Duodenal mucosa (tissue), 2 donors: ENCODE results near the gene CLRN3.
A peak's percentile ranks its signal among the peaks of the same experiment; 100 is the strongest.

ENCODE experiments used
- H3K27ac ChIP-seq: one replicate; pipeline ENCODE4 v1.7.0; 2013; ENCODE audit warnings: low read depth, low read length
- H3K27me3 ChIP-seq, 2 donors: one replicate each; pipeline ENCODE4 v1.7.0; 2013; ENCODE audit warnings: low read length in 2 of 2, control low read depth in 1 of 2; ENCODE audit not compliant: insufficient read depth in 2 of 2, control insufficient read depth in 1 of 2
- H3K36me3 ChIP-seq, 2 donors: one replicate each; pipeline ENCODE4 v1.7.0; 2013; ENCODE audit warnings: low read length in 2 of 2, control low read depth in 1 of 2; ENCODE audit not compliant: insufficient read depth in 2 of 2, control insufficient read depth in 1 of 2
- H3K4me1 ChIP-seq, 2 donors: one replicate each; pipeline ENCODE4 v1.7.0; 2013; ENCODE audit warnings: low read length in 2 of 2, control low read depth in 1 of 2; ENCODE audit not compliant: insufficient read depth in 2 of 2, control insufficient read depth in 1 of 2
- H3K4me3 ChIP-seq, 2 donors: one replicate each; pipeline ENCODE4 v1.7.0; 2013; ENCODE audit warnings: low read length in 2 of 2, low read depth in 1 of 2
- H3K9ac ChIP-seq, 2 donors: one replicate each; pipeline ENCODE4 v1.7.0; 2013; ENCODE audit warnings: low read length in 2 of 2, low read depth in 1 of 2
- H3K9me3 ChIP-seq, 2 donors: one replicate each; pipeline ENCODE4 v1.7.0; 2013; ENCODE audit warnings: low read length in 2 of 2, control low read depth in 1 of 2; ENCODE audit not compliant: control insufficient read depth in 1 of 2

The CLRN3 gene

GRCh38 chr10:127903789-127904188, 11.0 kb upstream of the CLRN3 start:
- Histone ChIP-seq H3K4me3 (no peak overlapping the region), H3K27me3 (no peaks in the 10 kb centered on the region), H3K27ac (no peak overlapping the region), H3K4me1 (peaks cover 32 to 40% of the 10 kb centered on the region in 2 donors), H3K9me3 (no peaks in the 10 kb centered on the region), H3K9ac (no peak overlapping the region), H3K36me3 (no peaks in the 10 kb centered on the region)

- Histone ChIP-seq H3K4me1 (peaks cover 8 to 10% of the 10 kb centered on the region in 2 donors), H3K4me3 (no peak overlapping the region), H3K9me3 (peaks cover 0 to 3% of the 10 kb centered on the region in 2 donors), H3K36me3 (no peaks in the 10 kb centered on the region), H3K27ac (no peak overlapping the region), H3K9ac (no peak overlapping the region), H3K27me3 (no peaks in the 10 kb centered on the region)
These were observed 7.1 kb upstream of the CLRN3 start for GRCh38 chr10:127899766-127900387.

GRCh38 chr10:127897177-127897576, 4.4 kb upstream of the CLRN3 start:
- H3K9me3 ChIP-seq = peaks cover 0 to 3% of the 10 kb centered on the region in 2 donors
- H3K4me1 ChIP-seq = peaks cover 4 to 24% of the 10 kb centered on the region in 2 donors

GRCh38 chr10:127896590-127896989, 3.8 kb upstream of the CLRN3 start:
- no peak overlapping the region for H3K27ac ChIP-seq
- no peak overlapping the region for H3K9ac ChIP-seq
- no peaks in the 10 kb centered on the region for H3K27me3 ChIP-seq
- no peak overlapping the region for H3K4me3 ChIP-seq
- peaks cover 0 to 3% of the 10 kb centered on the region in 2 donors for H3K9me3 ChIP-seq
- H3K4me1 ChIP-seq = peaks cover 4 to 24% of the 10 kb centered on the region in 2 donors
- no peaks in the 10 kb centered on the region for H3K36me3 ChIP-seq

More at GRCh38 chr10:127897177-127897576, 4.4 kb upstream of the CLRN3 start:
- no peaks in the 10 kb centered on the region for H3K36me3 ChIP-seq
- no peak overlapping the region for H3K4me3 ChIP-seq
- no peaks in the 10 kb centered on the region for H3K27me3 ChIP-seq
- no peak overlapping the region for H3K9ac ChIP-seq
- no peak overlapping the region for H3K27ac ChIP-seq

- H3K9ac ChIP-seq = no peak overlapping the region
- H3K27ac ChIP-seq = no peak overlapping the region
- peaks cover 0 to 3% of the 10 kb centered on the region in 2 donors for H3K9me3 ChIP-seq
- H3K4me1 ChIP-seq = peaks cover 7 to 24% of the 10 kb centered on the region in 2 donors
- no peak overlapping the region for H3K4me3 ChIP-seq
- H3K27me3 ChIP-seq = no peaks in the 10 kb centered on the region
- H3K36me3 ChIP-seq = no peaks in the 10 kb centered on the region
These were observed 1.4 kb upstream of the CLRN3 start for GRCh38 chr10:127894146-127894545.

GRCh38 chr10:127890832-127891334, 1.9 kb downstream of the CLRN3 start:
- Histone ChIP-seq H3K4me1 (peaks cover 36 to 51% of the 10 kb centered on the region in 2 donors), H3K9ac (peak overlapping the region; percentile 74 to 76), H3K27me3 (no peaks in the 10 kb centered on the region), H3K9me3 (no peaks in the 10 kb centered on the region), H3K27ac (peak overlapping the region; percentile 37), H3K4me3 (peak overlapping the region; percentile 70 to 71), H3K36me3 (no peaks in the 10 kb centered on the region)

GRCh38 chr10:127890216-127890615, 2.5 kb downstream of the CLRN3 start:
- Histone ChIP-seq H3K27ac (no peak overlapping the region), H3K9ac (peak overlapping the region; percentile 74 to 76), H3K9me3 (no peaks in the 10 kb centered on the region), H3K36me3 (no peaks in the 10 kb centered on the region), H3K4me3 (peak overlapping the region; percentile 70 to 71), H3K27me3 (no peaks in the 10 kb centered on the region), H3K4me1 (peaks cover 42 to 54% of the 10 kb centered on the region in 2 donors)

- Histone ChIP-seq H3K27me3 (no peaks in the 10 kb centered on the region), H3K4me1 (peaks cover 48 to 55% of the 10 kb centered on the region in 2 donors), H3K9ac (peak overlapping the region; percentile 74 to 76), H3K4me3 (peak overlapping the region; percentile 70 to 71), H3K9me3 (no peaks in the 10 kb centered on the region), H3K36me3 (no peaks in the 10 kb centered on the region), H3K27ac (peak overlapping the region; percentile 3)
These were observed 3.0 kb downstream of the CLRN3 start for GRCh38 chr10:127889605-127890195.

- Histone ChIP-seq H3K9me3 (no peaks in the 10 kb centered on the region), H3K4me3 (peak overlapping the region; percentile 70 to 71), H3K9ac (peak overlapping the region; percentile 65 to 74), H3K36me3 (no peaks in the 10 kb centered on the region), H3K27me3 (no peaks in the 10 kb centered on the region), H3K4me1 (peaks cover 55 to 57% of the 10 kb centered on the region in 2 donors), H3K27ac (peak overlapping the region; percentile 7)
These were observed 4.0 kb downstream of the CLRN3 start for GRCh38 chr10:127888521-127889312.
